Heart left ventricle (tissue), 16 donors: Measurements from ENCODE around the gene MAPK7. TPM values are rescaled to one million over a fixed set of nuclear protein-coding genes. Genes with fewer than 3 reads are reported as not detected.

ENCODE experiments used
- ATAC-seq, 4 donors: fragments of 200-7000 bp; cut with Tn5 transposase; one replicate each; pipeline ENCODE4 v1.9.1; 2020 to 2022; ENCODE audit warnings: moderate library complexity in 4 of 4, mild to moderate bottlenecking in 3 of 4, moderate number of reproducible peaks in 1 of 4
- DNase-seq, 5 donors: peaks; one replicate each; pipeline ENCODE4 v3.0.0-alpha.2; 2020
- H3K27ac ChIP-seq, 12 donors: fragments of 200-600 bp; sonication (generic) in 4 of 12; one replicate each; pipeline versions ENCODE4 v1.5.0 to v1.8.0; 2016 to 2022; ENCODE audit warnings: mild to moderate bottlenecking in 2 of 12
- H3K27me3 ChIP-seq, 9 donors: fragments of 200-600 bp; sonication (generic) in 2 of 9; one replicate each; pipeline versions ENCODE4 v1.5.1 to v1.8.0; 2016 to 2022; ENCODE audit warnings: mild to moderate bottlenecking in 3 of 9
- H3K36me3 ChIP-seq, 9 donors: fragments of 200-600 bp; sonication (generic) in 2 of 9; one replicate each; pipeline versions ENCODE4 v1.5.0 to v1.8.0; 2018 to 2022; ENCODE audit warnings: mild to moderate bottlenecking in 2 of 9
- H3K4me1 ChIP-seq, 12 donors: fragments of 200-600 bp; sonication (generic) in 4 of 12; one replicate each; pipeline versions ENCODE4 v1.5.0 to v1.8.0; 2016 to 2022; ENCODE audit warnings: mild to moderate bottlenecking in 3 of 12
- H3K4me3 ChIP-seq, 12 donors: fragments of 200-600 bp; sonication (generic) in 4 of 12; one replicate each; pipeline versions ENCODE4 v1.5.0 to v1.8.0; 2017 to 2022; ENCODE audit warnings: mild to moderate bottlenecking in 9 of 12, moderate library complexity in 4 of 12
- H3K9me3 ChIP-seq, 12 donors: fragments of 200-600 bp; sonication (generic) in 4 of 12; one replicate each; pipeline versions ENCODE4 v1.5.0 to v1.8.0; 2016 to 2022; ENCODE audit warnings: mild to moderate bottlenecking in 1 of 12
- POLR2A ChIP-seq, 2 donors: fragments of 450-650 bp; IDR thresholded peaks; one replicate each; pipeline ENCODE4 v1.6.1; 2017; ENCODE audit warnings: antibody characterized with exemption in 2 of 2, mild to moderate bottlenecking in 2 of 2, moderate library complexity in 2 of 2
- WGBS, 4 donors: extraction: QIAGEN DNeasy Blood & Tissue Kit in 2 of 4; methylation state at CpG; one replicate each; pipeline versions ENCODE4 v1.1.5 to v1.1.7; 2013 to 2018; 5-methylcytosine and 5-hydroxymethylcytosine counted together
- intact Hi-C, 10 donors: fragments of 100-400 bp; cut with DNase I; formaldehyde crosslinking; loops; one replicate each; pipeline versions ENCODE4 v1.11.1 to v1.14.2; 2022
- long read RNA-seq, 3 donors: library from polyadenylated mRNA; unstranded; transcript quantifications; one replicate each; pipeline ENCODE4 v2.0.0, GENCODE V29; 2020 to 2021
- polyA plus RNA-seq, 2 donors: library from polyadenylated mRNA; stranded (reverse); fragments of 200-250 nt; gene quantifications; one replicate each; pipeline ENCODE4 v1.2.3, GENCODE V29; 2013
- total RNA-seq, 9 donors: library from RNA; depleted of rRNA in 2 of 9; stranded (reverse); fragments of >200 nt in 2 of 9; fragmentation: NEBNext Ultra II Directional in 3 of 9; extraction: Animal tissue kit (Norgen Biotek cat#: 25700) in 3 of 9; gene quantifications; one replicate each; pipeline versions ENCODE4 v1.1.0 to v1.2.4, GENCODE V29; 2016 to 2023
- TF ChIP-seq, protein P1 (sequence below), 12 donors: fragments of 200-600 bp; sonication (generic) in 4 of 12; IDR thresholded peaks; one replicate each; pipeline versions ENCODE4 v1.5.0 to v1.8.0; 2018 to 2022; ENCODE audit warnings: antibody characterized with exemption in 12 of 12, mild to moderate bottlenecking in 5 of 12
- donor health status: ischemic (EF 13 %, LVEDD 7.1; RV severe dilation, severe dysfunction).
- donor health status: healthy with polysubstance abuse.
- donor health status: DM: no; HTN: yes; CAD: no.
- donor health status: DM: no; HTN: no; CAD: no.
- donor health status: ischemic (EF 25% LVEDD 6.9; RV normal size, moderate dysfunction).
- donor health status: ischemic (EF 25% LVEDD 5.7; RV mildly dilated, moderate dysfunction).
- donor health status: healthy.
- donor health status: DM: yes; HTN: yes; CAD: no.
- donor health status: ischemic (EF 35%, LVEDD 5.7; RV mildly dilated, moderate dysfunction).
- donor health status: nonischemic (EF 11% LVEDD 7.7; RV severe dilation, severe dysfunction).
- donor health status: DM: yes; HTN: yes; CAD: no.
- donor health status: PGD.
- donor health status: ischemic (EF 29% LVEDD 5.4; RV normal size, mild dysfunction).
- donor health status: nonischemic (EF 23%, LVEDD 6.1; RV moderate dilation, normal function).

Gene MAPK7
- total RNA-seq (10 to 100 TPM in 6 of 9 donors, 1 to 10 TPM in 3; 8.2 to 25.4 (median 12.1) TPM), polyA plus RNA-seq (10 to 100 TPM in 1 of 2 donors, 1 to 10 TPM in 1; 5.7 to 20.0 TPM)
- long read RNA-seq, donor 1, full-length matches to known transcripts = 3 of 5 reads
- long read RNA-seq, donor 1, partial matches to known transcripts = 1 of 5 reads
- long read RNA-seq, donor 1, other reads (novel, unspliced or antisense) = 1 of 5 reads
- long read RNA-seq, donor 2, full-length matches to known transcripts = 4 of 5 reads
- long read RNA-seq, donor 2, partial matches to known transcripts = 0 of 5 reads
- long read RNA-seq, donor 2, other reads (novel, unspliced or antisense) = 1 of 5 reads
- long read RNA-seq, donor 3, full-length matches to known transcripts = 5 of 6 reads
- long read RNA-seq, donor 3, partial matches to known transcripts = 1 of 6 reads
- long read RNA-seq, donor 3, other reads (novel, unspliced or antisense) = 0 of 6 reads

DNA sequence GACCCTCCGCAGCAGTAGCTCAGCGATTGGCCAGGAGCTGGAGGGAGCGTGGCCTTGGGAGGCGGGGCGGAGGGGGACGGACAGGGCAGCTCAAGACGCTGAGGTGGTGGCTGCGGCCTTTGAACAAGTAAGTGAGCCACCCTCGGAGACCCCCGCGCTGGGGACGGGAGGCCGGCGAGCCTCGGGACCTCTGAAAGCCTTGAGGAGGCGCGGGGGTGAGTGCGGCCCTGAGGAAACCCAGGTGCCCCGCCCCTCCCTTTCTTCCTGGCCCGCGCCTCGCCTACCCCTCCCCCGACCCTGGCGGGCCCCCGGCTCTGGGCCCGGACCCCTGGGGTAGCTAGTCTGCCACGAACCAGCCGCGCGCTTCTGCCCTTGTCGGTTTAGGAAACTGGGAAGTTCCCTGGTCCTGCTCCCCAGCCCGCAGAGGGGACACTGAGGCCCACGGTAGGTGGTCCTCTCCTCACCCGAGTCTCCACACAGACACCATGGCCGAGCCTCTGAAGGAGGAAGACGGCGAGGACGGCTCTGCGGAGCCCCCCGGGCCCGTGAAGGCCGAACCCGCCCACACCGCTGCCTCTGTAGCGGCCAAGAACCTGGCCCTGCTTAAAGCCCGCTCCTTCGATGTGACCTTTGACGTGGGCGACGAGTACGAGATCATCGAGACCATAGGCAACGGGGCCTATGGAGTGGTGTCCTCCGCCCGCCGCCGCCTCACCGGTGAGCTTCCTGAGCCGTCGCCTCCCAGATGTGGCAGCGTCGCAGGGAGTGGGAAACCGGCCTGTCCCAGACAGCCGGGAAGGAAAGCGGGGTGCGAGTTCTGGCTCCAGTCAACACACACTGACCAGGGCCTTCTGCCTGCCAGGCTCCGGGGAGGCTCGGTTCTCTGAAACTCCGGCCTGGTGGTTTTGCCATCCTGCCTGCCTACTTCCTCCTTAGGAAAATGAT is at the start of gene MAPK7:
MAPK7 (plus strand) TSS at position 83 of the 945 bp plus-strand sequence; CDS start at position 486, 403 bp downstream.
- peak in 1 of 2 donors; percentile 30 for TF ChIP-seq POLR2A (IDR thresholded peaks at IDR 0.05)
- TF ChIP-seq, protein P1, sequence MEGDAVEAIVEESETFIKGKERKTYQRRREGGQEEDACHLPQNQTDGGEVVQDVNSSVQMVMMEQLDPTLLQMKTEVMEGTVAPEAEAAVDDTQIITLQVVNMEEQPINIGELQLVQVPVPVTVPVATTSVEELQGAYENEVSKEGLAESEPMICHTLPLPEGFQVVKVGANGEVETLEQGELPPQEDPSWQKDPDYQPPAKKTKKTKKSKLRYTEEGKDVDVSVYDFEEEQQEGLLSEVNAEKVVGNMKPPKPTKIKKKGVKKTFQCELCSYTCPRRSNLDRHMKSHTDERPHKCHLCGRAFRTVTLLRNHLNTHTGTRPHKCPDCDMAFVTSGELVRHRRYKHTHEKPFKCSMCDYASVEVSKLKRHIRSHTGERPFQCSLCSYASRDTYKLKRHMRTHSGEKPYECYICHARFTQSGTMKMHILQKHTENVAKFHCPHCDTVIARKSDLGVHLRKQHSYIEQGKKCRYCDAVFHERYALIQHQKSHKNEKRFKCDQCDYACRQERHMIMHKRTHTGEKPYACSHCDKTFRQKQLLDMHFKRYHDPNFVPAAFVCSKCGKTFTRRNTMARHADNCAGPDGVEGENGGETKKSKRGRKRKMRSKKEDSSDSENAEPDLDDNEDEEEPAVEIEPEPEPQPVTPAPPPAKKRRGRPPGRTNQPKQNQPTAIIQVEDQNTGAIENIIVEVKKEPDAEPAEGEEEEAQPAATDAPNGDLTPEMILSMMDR (IDR thresholded peaks at IDR 0.05) = no peak
- Histone ChIP-seq H3K27me3 (no peaks in the 10 kb centered on the region), H3K36me3 (peaks cover 0 to 45% (median 43%) of the 10 kb centered on the region in 9 donors), H3K27ac (peak within 1 kb of the TSS; percentile 71 to 99 (median 94)), H3K9me3 (no peaks in the 10 kb centered on the region), H3K4me1 (peaks cover 0 to 35% (median 17%) of the 10 kb centered on the region in 12 donors), H3K4me3 (peak within 1 kb of the TSS; percentile 65 to 97 (median 80))
- intact Hi-C loops = loop anchor here in 1 of 10 donors (5.0 to 10.0 kb wide), 2 partner anchors 69 to 266 kb away; partner anchors contain the start of gene ALDH3A2
- DNase-seq = peak in 1 of 5 donors; percentile 46
- WGBS, 4 donors = 4 to 7% (median 5%) methylated on average over 21 to 69 of the region's 69 CpGs
- peak in 1 of 4 donors; percentile 11 for ATAC-seq

DNA sequence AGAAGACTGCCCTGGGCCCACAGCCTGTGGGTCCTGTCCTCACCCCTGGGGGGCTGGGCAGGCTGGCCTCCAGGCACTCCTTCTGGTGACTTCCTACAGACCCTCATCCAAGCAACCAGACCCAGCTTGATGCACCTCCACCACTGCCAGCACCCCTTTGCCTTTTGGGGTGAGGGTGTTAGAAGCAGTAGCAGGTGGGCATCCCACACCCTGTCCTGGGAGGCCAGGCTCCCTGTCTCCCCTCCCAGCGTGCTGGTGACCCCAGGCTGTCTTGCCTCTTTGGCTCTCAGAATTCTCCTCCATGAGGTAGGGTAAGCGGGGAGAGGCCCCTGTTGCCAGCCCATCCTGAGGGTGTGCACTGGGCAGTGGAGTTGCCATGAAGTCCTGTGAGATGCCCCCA is 49.2 kb upstream of the MAPK7 start:
- no peak for DNase-seq
- WGBS, 4 donors = 86 to 100% (median 97%) methylated on average over 1 to 2 of the region's 2 CpGs
- peaks cover 0 to 67% (median 21%) of the 10 kb centered on the region in 9 donors for H3K36me3 ChIP-seq
- ATAC-seq = peak in 1 of 4 donors; percentile 4
- TF ChIP-seq, protein P1 (IDR thresholded peaks at IDR 0.05) = no peak
- TF ChIP-seq POLR2A (IDR thresholded peaks at IDR 0.05) = no peak
- peaks cover 0 to 13% (median 0%) of the 10 kb centered on the region in 12 donors for H3K9me3 ChIP-seq
- H3K27me3 ChIP-seq = peaks cover 0 to 3% (median 0%) of the 10 kb centered on the region in 9 donors
- H3K4me3 ChIP-seq = no peak overlapping the region
- peaks cover 0 to 8% (median 0%) of the 10 kb centered on the region in 12 donors for H3K4me1 ChIP-seq
- intact Hi-C loops = no loop called here
- H3K27ac ChIP-seq = no peak overlapping the region

DNA sequence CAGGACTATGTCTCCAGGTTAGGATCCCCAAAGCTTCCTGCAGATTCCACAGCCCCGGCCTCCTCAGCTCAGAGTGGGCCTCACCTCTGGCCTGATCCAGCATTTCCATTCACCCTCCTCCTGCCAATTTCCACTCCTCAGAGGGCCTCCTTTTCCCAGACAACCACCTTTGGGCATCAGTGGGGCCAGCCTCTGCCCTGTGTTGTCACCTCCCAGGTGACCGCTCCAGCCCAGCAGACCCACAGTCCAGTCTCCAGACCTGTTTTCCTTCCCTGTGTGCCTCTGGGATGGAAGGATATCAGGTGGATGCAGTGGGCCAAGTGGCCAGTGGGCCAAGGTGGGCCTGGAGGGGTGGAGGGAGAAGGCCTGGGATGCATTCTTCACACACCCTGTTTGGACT is 48.5 kb upstream of the MAPK7 start:
- peaks cover 0 to 8% (median 0%) of the 10 kb centered on the region in 12 donors for H3K4me1 ChIP-seq
- ATAC-seq (no peak), DNase-seq (no peak)
- H3K36me3 ChIP-seq = peaks cover 0 to 63% (median 26%) of the 10 kb centered on the region in 9 donors
- peaks cover 0 to 11% (median 0%) of the 10 kb centered on the region in 12 donors for H3K9me3 ChIP-seq
- no peak for TF ChIP-seq POLR2A (IDR thresholded peaks at IDR 0.05)
- TF ChIP-seq, protein P1 (IDR thresholded peaks at IDR 0.05) = no peak
- 95 to 100% (median 98%) methylated on average over 2 of the region's 2 CpGs for WGBS, 4 donors
- no peak overlapping the region for H3K4me3 ChIP-seq
- peaks cover 0 to 3% (median 0%) of the 10 kb centered on the region in 9 donors for H3K27me3 ChIP-seq
- H3K27ac ChIP-seq = no peak overlapping the region
- intact Hi-C loops = no loop called here
